HEK293 (cell line): ENCODE measurements around the gene SLC48A1.
A peak's percentile ranks its signal among the peaks of the same experiment; 100 is the strongest.

Experiments used
- BCL11A ChIP-seq: fragments of 450-650 bp; formaldehyde crosslinking; IDR thresholded peaks from 2 replicates; pipeline ENCODE4 v1.5.1; 2016; ENCODE audit warnings: low read depth, missing biosample characterization, missing genetic modification characterization
- BCL11B ChIP-seq: fragments of 450-650 bp; formaldehyde crosslinking; IDR thresholded peaks from 2 replicates; pipeline ENCODE4 v1.5.1; 2016; ENCODE audit warnings: low read depth, missing biosample characterization, missing genetic modification characterization
- FEZF1 ChIP-seq: fragments of 450-650 bp; formaldehyde crosslinking; IDR thresholded peaks from 2 replicates; pipeline ENCODE4 v1.5.1; 2016; ENCODE audit warnings: missing biosample characterization, missing genetic modification characterization
- GLI2 ChIP-seq: fragments of 450-650 bp; formaldehyde crosslinking; IDR thresholded peaks from 2 replicates; pipeline ENCODE4; 2017; ENCODE audit warnings: missing biosample characterization, missing genetic modification characterization, low read depth, borderline replicate concordance
- GLI4 ChIP-seq: fragments of 450-650 bp; formaldehyde crosslinking; IDR thresholded peaks from 2 replicates; pipeline ENCODE4 v1.5.1; 2016; ENCODE audit warnings: missing biosample characterization, missing genetic modification characterization
- GLIS1 ChIP-seq: fragments of 450-650 bp; formaldehyde crosslinking; IDR thresholded peaks from 2 replicates; pipeline ENCODE4 v1.5.1; 2016; ENCODE audit warnings: missing biosample characterization, missing genetic modification characterization
- KLF10 ChIP-seq: fragments of 450-650 bp; IDR thresholded peaks from 2 replicates; pipeline ENCODE4 v1.5.1; 2018; ENCODE audit warnings: missing biosample characterization, mild to moderate bottlenecking, missing genetic modification characterization
- MEIS1 ChIP-seq: sonication (generic); formaldehyde crosslinking; IDR thresholded peaks from 2 replicates; pipeline ENCODE4 v1.8.1; 2022; ENCODE audit warnings: missing genetic modification reagents, mild to moderate bottlenecking, borderline replicate concordance
- SALL2 ChIP-seq: fragments of 450-650 bp; formaldehyde crosslinking; IDR thresholded peaks from 2 replicates; pipeline ENCODE4 v1.5.0; 2017; ENCODE audit warnings: missing biosample characterization, mild to moderate bottlenecking, missing genetic modification characterization, borderline replicate concordance
- SP7 ChIP-seq: fragments of 450-650 bp; formaldehyde crosslinking; IDR thresholded peaks from 2 replicates; pipeline ENCODE4 v1.5.1; 2016; ENCODE audit warnings: missing biosample characterization, missing genetic modification characterization
- ZBTB7A ChIP-seq: fragments of 450-650 bp; formaldehyde crosslinking; IDR thresholded peaks from 2 replicates; pipeline ENCODE4 v1.5.1; 2016; ENCODE audit warnings: low read depth, missing biosample characterization, missing genetic modification characterization
- ZNF114 ChIP-seq: fragments of 450-650 bp; formaldehyde crosslinking; IDR thresholded peaks from 2 replicates; pipeline ENCODE4 v1.5.0; 2017; ENCODE audit warnings: missing biosample characterization, missing genetic modification characterization
- ZNF133 ChIP-seq: fragments of 450-650 bp; formaldehyde crosslinking; IDR thresholded peaks from 2 replicates; pipeline ENCODE4 v1.5.1; 2016; ENCODE audit warnings: missing biosample characterization, missing genetic modification characterization
- ZNF16 ChIP-seq: fragments of 450-650 bp; formaldehyde crosslinking; IDR thresholded peaks from 2 replicates; pipeline ENCODE4 v1.5.1; 2016; ENCODE audit warnings: low read depth, missing biosample characterization, missing genetic modification characterization
- ZNF341 ChIP-seq: fragments of 450-650 bp; formaldehyde crosslinking; IDR thresholded peaks from 2 replicates; pipeline ENCODE4; 2016; ENCODE audit warnings: low read depth, missing biosample characterization, missing genetic modification characterization
- ZNF433 ChIP-seq: fragments of 450-650 bp; formaldehyde crosslinking; IDR thresholded peaks from 2 replicates; pipeline ENCODE4 v1.5.1; 2016; ENCODE audit warnings: missing biosample characterization, missing genetic modification characterization, low read depth
- ZNF501 ChIP-seq: fragments of 450-650 bp; formaldehyde crosslinking; IDR thresholded peaks from 2 replicates; pipeline ENCODE4 v1.5.1; 2016; ENCODE audit warnings: missing biosample characterization, missing genetic modification characterization
- ZNF747 ChIP-seq: fragments of 450-650 bp; formaldehyde crosslinking; IDR thresholded peaks from 2 replicates; pipeline ENCODE4 v1.5.1; 2016; ENCODE audit warnings: missing biosample characterization, missing genetic modification characterization
- ZNF768 ChIP-seq: fragments of 450-650 bp; formaldehyde crosslinking; IDR thresholded peaks from 2 replicates; pipeline ENCODE4 v1.5.1; 2018; ENCODE audit warnings: missing biosample characterization, mild to moderate bottlenecking, missing genetic modification characterization
- ZNF776 ChIP-seq: fragments of 450-650 bp; formaldehyde crosslinking; IDR thresholded peaks from 2 replicates; pipeline ENCODE4 v1.5.0; 2017; ENCODE audit warnings: missing biosample characterization, missing genetic modification characterization, borderline replicate concordance
- TF ChIP-seq, protein P1 (sequence below): fragments of 450-650 bp; formaldehyde crosslinking; IDR thresholded peaks from 2 replicates; pipeline ENCODE4 v1.5.1; 2016; ENCODE audit warnings: missing biosample characterization, missing genetic modification characterization, borderline replicate concordance
- TF ChIP-seq, protein P2 (sequence below): fragments of 450-650 bp; formaldehyde crosslinking; IDR thresholded peaks from 2 replicates; pipeline ENCODE4 v1.5.1; 2016; ENCODE audit warnings: missing biosample characterization, missing genetic modification characterization
- TF ChIP-seq, protein P3 (sequence below): fragments of 450-650 bp; formaldehyde crosslinking; IDR thresholded peaks from 2 replicates; pipeline ENCODE4 v1.5.1; 2016; ENCODE audit warnings: missing biosample characterization, missing genetic modification characterization
- TF ChIP-seq, protein P4 (sequence below): fragments of 450-650 bp; formaldehyde crosslinking; IDR thresholded peaks from 2 replicates; pipeline ENCODE4 v1.5.1; 2016; ENCODE audit warnings: missing biosample characterization, missing genetic modification characterization
- TF ChIP-seq, protein P5 (sequence below): fragments of 450-650 bp; formaldehyde crosslinking; IDR thresholded peaks from 2 replicates; pipeline ENCODE4 v1.5.1; 2017; ENCODE audit warnings: missing biosample characterization, missing genetic modification characterization

Gene SLC48A1

DNA sequence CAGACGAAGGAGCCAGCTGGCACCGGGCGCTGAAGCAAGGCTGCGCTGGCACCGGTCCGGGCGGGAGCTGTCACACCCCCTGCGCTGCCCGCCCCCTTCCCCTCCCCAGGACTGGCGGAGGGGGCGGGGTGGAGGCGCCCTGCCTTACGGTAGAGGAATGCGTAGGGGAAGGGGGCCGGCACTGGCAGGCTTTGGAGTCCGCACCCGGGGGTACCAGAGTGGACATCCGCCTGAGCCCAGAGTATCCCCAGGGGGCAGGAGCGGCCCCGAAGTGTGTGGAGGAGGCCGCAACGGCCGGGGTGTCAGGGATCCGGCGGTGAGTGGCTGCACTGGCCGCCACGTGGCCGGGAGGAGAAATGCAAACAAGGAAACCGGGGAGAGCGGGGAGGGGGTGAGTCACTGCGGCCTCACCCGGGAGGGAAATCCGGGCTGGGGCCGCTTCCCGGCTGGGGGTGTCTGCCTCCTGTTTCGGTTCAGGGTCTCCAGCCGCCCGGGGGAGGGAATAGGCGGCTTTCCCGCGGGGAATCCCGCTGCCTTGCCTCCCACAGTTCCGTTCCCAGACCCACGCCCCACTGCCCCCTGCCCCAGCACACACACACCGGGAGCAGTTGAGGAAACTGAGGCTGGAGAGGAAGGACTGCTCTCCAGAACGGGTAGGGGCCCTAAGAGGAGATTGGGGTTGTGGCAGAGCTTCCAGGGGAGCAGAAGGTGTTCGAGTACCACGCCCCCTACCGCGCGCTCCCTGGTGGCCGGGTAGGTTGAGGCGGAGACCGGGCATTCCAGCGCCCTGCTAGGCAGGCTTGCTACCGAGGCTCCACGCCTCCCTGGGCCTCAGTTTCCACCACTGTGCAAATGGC is 14.0 kb upstream of the SLC48A1 start, which contains the start of gene RAPGEF3 (continued):
- TF ChIP-seq, protein P1, sequence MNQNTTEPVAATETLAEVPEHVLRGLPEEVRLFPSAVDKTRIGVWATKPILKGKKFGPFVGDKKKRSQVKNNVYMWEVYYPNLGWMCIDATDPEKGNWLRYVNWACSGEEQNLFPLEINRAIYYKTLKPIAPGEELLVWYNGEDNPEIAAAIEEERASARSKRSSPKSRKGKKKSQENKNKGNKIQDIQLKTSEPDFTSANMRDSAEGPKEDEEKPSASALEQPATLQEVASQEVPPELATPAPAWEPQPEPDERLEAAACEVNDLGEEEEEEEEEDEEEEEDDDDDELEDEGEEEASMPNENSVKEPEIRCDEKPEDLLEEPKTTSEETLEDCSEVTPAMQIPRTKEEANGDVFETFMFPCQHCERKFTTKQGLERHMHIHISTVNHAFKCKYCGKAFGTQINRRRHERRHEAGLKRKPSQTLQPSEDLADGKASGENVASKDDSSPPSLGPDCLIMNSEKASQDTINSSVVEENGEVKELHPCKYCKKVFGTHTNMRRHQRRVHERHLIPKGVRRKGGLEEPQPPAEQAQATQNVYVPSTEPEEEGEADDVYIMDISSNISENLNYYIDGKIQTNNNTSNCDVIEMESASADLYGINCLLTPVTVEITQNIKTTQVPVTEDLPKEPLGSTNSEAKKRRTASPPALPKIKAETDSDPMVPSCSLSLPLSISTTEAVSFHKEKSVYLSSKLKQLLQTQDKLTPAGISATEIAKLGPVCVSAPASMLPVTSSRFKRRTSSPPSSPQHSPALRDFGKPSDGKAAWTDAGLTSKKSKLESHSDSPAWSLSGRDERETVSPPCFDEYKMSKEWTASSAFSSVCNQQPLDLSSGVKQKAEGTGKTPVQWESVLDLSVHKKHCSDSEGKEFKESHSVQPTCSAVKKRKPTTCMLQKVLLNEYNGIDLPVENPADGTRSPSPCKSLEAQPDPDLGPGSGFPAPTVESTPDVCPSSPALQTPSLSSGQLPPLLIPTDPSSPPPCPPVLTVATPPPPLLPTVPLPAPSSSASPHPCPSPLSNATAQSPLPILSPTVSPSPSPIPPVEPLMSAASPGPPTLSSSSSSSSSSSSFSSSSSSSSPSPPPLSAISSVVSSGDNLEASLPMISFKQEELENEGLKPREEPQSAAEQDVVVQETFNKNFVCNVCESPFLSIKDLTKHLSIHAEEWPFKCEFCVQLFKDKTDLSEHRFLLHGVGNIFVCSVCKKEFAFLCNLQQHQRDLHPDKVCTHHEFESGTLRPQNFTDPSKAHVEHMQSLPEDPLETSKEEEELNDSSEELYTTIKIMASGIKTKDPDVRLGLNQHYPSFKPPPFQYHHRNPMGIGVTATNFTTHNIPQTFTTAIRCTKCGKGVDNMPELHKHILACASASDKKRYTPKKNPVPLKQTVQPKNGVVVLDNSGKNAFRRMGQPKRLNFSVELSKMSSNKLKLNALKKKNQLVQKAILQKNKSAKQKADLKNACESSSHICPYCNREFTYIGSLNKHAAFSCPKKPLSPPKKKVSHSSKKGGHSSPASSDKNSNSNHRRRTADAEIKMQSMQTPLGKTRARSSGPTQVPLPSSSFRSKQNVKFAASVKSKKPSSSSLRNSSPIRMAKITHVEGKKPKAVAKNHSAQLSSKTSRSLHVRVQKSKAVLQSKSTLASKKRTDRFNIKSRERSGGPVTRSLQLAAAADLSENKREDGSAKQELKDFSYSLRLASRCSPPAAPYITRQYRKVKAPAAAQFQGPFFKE (tag by site-specific recombination), result no peak
- TF ChIP-seq BCL11A (peak; percentile 77; the same call in 1 of the 2 replicates), ZNF133 (no peak), ZNF433 (tag by site-specific recombination) (no peak), ZBTB7A (no peak; the same call in 1 of the 2 replicates), KLF10 (tag by site-specific recombination) (peak; percentile 88), ZNF747 (tag by site-specific recombination) (no peak), ZNF341 (tag by site-specific recombination) (peak; percentile 94), BCL11B (tag by site-specific recombination) (peak; percentile 54; the same call in 1 of the 2 replicates), ZNF114 (tag by site-specific recombination) (no peak), ZNF501 (tag by site-specific recombination) (peak; percentile 59), GLIS1 (peak; percentile 87), ZNF776 (no peak), MEIS1 (CRISPR knock-in tag) (no peak), GLI2 (tag by site-specific recombination) (no peak), ZNF16 (tag by site-specific recombination) (no peak), GLI4 (tag by site-specific recombination) (no peak), SALL2 (no peak), FEZF1 (tag by site-specific recombination) (0 out of 2 replicates have a peak, but pooled peaks have one; percentile 36), ZNF768 (tag by site-specific recombination) (no peak), SP7 (tag by site-specific recombination) (peak; percentile 69)
- TF ChIP-seq, protein P2, sequence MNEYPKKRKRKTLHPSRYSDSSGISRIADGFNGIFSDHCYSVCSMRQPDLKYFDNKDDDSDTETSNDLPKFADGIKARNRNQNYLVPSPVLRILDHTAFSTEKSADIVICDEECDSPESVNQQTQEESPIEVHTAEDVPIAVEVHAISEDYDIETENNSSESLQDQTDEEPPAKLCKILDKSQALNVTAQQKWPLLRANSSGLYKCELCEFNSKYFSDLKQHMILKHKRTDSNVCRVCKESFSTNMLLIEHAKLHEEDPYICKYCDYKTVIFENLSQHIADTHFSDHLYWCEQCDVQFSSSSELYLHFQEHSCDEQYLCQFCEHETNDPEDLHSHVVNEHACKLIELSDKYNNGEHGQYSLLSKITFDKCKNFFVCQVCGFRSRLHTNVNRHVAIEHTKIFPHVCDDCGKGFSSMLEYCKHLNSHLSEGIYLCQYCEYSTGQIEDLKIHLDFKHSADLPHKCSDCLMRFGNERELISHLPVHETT, result 0 out of 2 replicates have a peak, but pooled peaks have one; percentile 56
- TF ChIP-seq, protein P3, sequence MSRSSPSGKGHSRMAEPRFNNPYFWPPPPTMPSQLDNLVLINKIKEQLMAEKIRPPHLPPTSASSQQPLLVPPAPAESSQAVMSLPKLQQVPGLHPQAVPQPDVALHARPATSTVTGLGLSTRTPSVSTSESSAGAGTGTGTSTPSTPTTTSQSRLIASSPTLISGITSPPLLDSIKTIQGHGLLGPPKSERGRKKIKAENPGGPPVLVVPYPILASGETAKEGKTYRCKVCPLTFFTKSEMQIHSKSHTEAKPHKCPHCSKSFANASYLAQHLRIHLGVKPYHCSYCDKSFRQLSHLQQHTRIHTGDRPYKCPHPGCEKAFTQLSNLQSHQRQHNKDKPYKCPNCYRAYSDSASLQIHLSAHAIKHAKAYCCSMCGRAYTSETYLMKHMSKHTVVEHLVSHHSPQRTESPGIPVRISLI (tag by site-specific recombination), result no peak
- TF ChIP-seq, protein P4, sequence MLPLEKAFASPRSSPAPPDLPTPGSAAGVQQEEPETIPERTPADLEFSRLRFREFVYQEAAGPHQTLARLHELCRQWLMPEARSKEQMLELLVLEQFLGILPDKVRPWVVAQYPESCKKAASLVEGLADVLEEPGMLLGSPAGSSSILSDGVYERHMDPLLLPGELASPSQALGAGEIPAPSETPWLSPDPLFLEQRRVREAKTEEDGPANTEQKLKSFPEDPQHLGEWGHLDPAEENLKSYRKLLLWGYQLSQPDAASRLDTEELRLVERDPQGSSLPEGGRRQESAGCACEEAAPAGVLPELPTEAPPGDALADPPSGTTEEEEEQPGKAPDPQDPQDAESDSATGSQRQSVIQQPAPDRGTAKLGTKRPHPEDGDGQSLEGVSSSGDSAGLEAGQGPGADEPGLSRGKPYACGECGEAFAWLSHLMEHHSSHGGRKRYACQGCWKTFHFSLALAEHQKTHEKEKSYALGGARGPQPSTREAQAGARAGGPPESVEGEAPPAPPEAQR (tag by site-specific recombination), result no peak
- TF ChIP-seq, protein P5, sequence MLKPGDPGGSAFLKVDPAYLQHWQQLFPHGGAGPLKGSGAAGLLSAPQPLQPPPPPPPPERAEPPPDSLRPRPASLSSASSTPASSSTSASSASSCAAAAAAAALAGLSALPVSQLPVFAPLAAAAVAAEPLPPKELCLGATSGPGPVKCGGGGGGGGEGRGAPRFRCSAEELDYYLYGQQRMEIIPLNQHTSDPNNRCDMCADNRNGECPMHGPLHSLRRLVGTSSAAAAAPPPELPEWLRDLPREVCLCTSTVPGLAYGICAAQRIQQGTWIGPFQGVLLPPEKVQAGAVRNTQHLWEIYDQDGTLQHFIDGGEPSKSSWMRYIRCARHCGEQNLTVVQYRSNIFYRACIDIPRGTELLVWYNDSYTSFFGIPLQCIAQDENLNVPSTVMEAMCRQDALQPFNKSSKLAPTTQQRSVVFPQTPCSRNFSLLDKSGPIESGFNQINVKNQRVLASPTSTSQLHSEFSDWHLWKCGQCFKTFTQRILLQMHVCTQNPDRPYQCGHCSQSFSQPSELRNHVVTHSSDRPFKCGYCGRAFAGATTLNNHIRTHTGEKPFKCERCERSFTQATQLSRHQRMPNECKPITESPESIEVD, result no peak
